ENCODE results near the gene FRYL. TPM values are rescaled to one million over a fixed set of nuclear protein-coding genes. Genes with fewer than 3 reads are reported as not detected.
"Not testable (repeated sequence)": the region's sequence is repeated elsewhere in the genome, so short reads cannot be mapped to it uniquely, and the experiment has no call there.

The FRYL gene
- total and polyA plus RNA-seq, 2 donors (not counting 1 experiment from before 2014, with no cell fraction given), result 20.3 to 61.4 TPM

DNA sequence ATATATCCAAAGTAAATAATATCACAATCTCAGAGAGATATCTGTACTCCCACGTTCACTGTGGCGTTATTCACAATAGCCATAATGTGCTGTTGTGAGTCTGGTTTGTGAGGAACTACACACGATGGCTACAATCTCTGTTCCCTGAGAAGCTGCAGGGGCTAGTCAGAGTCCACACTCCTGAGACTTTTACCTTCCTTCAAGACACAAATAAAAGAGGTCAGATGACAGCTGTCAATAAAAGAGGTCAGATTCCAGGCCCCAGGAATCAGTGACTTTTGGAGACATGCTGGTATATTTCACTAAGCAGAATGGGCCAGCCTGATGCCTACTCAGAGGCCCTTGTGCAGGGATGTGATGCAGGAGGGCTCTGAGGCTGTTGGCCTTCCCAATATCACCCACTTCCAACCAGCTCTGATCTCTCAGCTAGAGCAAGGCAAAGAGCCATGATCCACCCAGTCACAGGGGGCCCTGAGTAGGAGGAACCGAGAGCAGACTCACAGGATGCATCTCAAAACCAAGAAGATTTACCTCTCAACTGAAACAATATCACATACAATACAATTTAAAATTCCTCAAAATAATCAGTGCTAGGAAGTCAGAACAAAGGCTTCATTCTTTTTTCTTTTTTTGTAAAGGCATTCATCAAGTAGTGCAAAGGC lies 13.8 kb downstream of the FRYL start:
- H3K9ac ChIP-seq (ENCODE audit: insufficient read depth, low read length), result no peak overlapping the region
- H3K4me1 ChIP-seq (ENCODE audit: control insufficient read depth, extremely low read depth, insufficient read depth, low read length), result no peaks in the 10 kb centered on the region
- no peak overlapping the region for H3K4me3 ChIP-seq (replicated peaks in 1 of 4; ENCODE audit: control extremely low read depth in 1 of 4, insufficient read depth in 1 of 4, low read depth in 3 of 4, low read length in 4 of 4)
- H3K4me2 ChIP-seq (ENCODE audit: extremely low read depth, insufficient read depth, low read length), result no peak overlapping the region
- no peaks in the 10 kb centered on the region for H3K9me3 ChIP-seq (ENCODE audit: control insufficient read depth, insufficient read depth, low read depth, low read length)
- no peak for DNase-seq (ENCODE audit: low read depth in 2 of 2)
- H2AFZ ChIP-seq (ENCODE audit: low read length), result no peak overlapping the region
- H4K20me1 ChIP-seq (ENCODE audit: control insufficient read depth, extremely low read depth, insufficient read depth, low read length), result no peaks in the 10 kb centered on the region
- H3K27me3 ChIP-seq (ENCODE audit: control insufficient read depth, insufficient read depth, low read length), result no peaks in the 10 kb centered on the region
- H3K36me3 ChIP-seq (ENCODE audit: control insufficient read depth, insufficient read depth, low read length), result no peaks in the 10 kb centered on the region
- H3K27ac ChIP-seq (ENCODE audit: insufficient read depth, low read length), result no peak overlapping the region
- TF ChIP-seq EZH2 (IDR thresholded peaks at IDR 0.05; ENCODE audit: low read length, missing control alignments), result no peak
- TF ChIP-seq, protein P1, sequence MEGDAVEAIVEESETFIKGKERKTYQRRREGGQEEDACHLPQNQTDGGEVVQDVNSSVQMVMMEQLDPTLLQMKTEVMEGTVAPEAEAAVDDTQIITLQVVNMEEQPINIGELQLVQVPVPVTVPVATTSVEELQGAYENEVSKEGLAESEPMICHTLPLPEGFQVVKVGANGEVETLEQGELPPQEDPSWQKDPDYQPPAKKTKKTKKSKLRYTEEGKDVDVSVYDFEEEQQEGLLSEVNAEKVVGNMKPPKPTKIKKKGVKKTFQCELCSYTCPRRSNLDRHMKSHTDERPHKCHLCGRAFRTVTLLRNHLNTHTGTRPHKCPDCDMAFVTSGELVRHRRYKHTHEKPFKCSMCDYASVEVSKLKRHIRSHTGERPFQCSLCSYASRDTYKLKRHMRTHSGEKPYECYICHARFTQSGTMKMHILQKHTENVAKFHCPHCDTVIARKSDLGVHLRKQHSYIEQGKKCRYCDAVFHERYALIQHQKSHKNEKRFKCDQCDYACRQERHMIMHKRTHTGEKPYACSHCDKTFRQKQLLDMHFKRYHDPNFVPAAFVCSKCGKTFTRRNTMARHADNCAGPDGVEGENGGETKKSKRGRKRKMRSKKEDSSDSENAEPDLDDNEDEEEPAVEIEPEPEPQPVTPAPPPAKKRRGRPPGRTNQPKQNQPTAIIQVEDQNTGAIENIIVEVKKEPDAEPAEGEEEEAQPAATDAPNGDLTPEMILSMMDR (conservative IDR thresholded peaks at IDR 0.05 in 1 of 2, IDR thresholded peaks at IDR 0.05 in 1 of 2; ENCODE audit: low read depth in 1 of 2, low read length in 2 of 2), result no peak
- H3K79me2 ChIP-seq (ENCODE audit: control insufficient read depth, insufficient read depth, low read length), result peaks cover 75% of the 10 kb centered on the region

DNA sequence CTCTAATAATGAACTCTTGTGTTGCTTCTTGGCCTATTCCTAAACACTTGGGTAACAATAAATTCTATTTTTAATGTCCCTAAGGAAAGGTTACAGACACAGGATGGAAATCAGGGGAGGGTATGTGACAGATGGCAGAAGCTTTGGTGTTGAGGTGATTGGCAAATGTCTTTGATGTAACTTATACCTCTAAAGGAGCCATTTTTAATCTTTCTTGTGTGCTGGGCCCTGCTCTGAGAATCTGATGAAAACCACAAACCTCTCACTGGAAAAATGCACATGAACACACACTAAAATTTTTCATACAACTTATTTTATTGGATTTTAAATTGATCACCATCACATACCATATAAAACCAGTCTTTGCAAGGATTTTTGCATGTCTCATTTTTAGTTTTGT lies 17.7 kb downstream of the FRYL start:
- no peak for DNase-seq (ENCODE audit: low read depth in 2 of 2)
- Histone ChIP-seq H3K4me1 (ENCODE audit: control insufficient read depth, extremely low read depth, insufficient read depth, low read length) (no peaks in the 10 kb centered on the region), H3K9ac (ENCODE audit: insufficient read depth, low read length) (no peak overlapping the region), H3K79me2 (ENCODE audit: control insufficient read depth, insufficient read depth, low read length) (peaks cover 50% of the 10 kb centered on the region), H3K4me2 (ENCODE audit: extremely low read depth, insufficient read depth, low read length) (no peak overlapping the region), H3K9me3 (ENCODE audit: control insufficient read depth, insufficient read depth, low read depth, low read length) (no peaks in the 10 kb centered on the region), H3K27ac (ENCODE audit: insufficient read depth, low read length) (no peak overlapping the region), H3K36me3 (ENCODE audit: control insufficient read depth, insufficient read depth, low read length) (no peaks in the 10 kb centered on the region), H3K27me3 (ENCODE audit: control insufficient read depth, insufficient read depth, low read length) (no peaks in the 10 kb centered on the region), H2AFZ (ENCODE audit: low read length) (no peak overlapping the region), H3K4me3 (replicated peaks in 1 of 4; ENCODE audit: control extremely low read depth in 1 of 4, insufficient read depth in 1 of 4, low read depth in 3 of 4, low read length in 4 of 4) (no peak overlapping the region), H4K20me1 (ENCODE audit: control insufficient read depth, extremely low read depth, insufficient read depth, low read length) (no peaks in the 10 kb centered on the region)
- no peak for TF ChIP-seq EZH2 (IDR thresholded peaks at IDR 0.05; ENCODE audit: low read length, missing control alignments)
- TF ChIP-seq, protein P1 (conservative IDR thresholded peaks at IDR 0.05 in 1 of 2, IDR thresholded peaks at IDR 0.05 in 1 of 2; ENCODE audit: low read depth in 1 of 2, low read length in 2 of 2), result no peak

DNA sequence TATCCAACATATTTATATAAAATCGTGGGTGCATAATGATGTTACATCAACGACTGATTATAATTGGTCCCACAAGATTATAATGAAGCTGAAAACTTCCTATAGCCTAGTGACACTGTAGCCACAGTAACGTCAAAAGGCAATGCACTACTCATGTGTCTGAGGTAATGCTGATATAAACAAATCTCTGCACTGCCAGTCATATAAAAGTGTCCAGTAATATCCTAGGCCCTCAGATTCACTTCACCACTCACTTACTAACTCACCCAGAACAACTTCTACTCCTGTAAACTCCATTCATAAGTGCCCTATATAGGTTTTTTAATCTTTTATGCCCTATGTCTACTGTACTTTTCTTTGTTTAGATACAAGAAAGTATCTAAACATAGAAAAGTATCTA lies 18.8 kb downstream of the FRYL start:
- no peak overlapping the region for H3K4me3 ChIP-seq (replicated peaks in 1 of 4; ENCODE audit: control extremely low read depth in 1 of 4, insufficient read depth in 1 of 4, low read depth in 3 of 4, low read length in 4 of 4)
- H4K20me1 ChIP-seq (ENCODE audit: control insufficient read depth, extremely low read depth, insufficient read depth, low read length), result no peaks in the 10 kb centered on the region
- peaks cover 45% of the 10 kb centered on the region for H3K79me2 ChIP-seq (ENCODE audit: control insufficient read depth, insufficient read depth, low read length)
- no peaks in the 10 kb centered on the region for H3K9me3 ChIP-seq (ENCODE audit: control insufficient read depth, insufficient read depth, low read depth, low read length)
- no peaks in the 10 kb centered on the region for H3K36me3 ChIP-seq (ENCODE audit: control insufficient read depth, insufficient read depth, low read length)
- no peak for DNase-seq (ENCODE audit: low read depth in 2 of 2)
- TF ChIP-seq, protein P1 (conservative IDR thresholded peaks at IDR 0.05 in 1 of 2, IDR thresholded peaks at IDR 0.05 in 1 of 2; ENCODE audit: low read depth in 1 of 2, low read length in 2 of 2), result no peak
- no peak for TF ChIP-seq EZH2 (IDR thresholded peaks at IDR 0.05; ENCODE audit: low read length, missing control alignments)
- H3K27ac ChIP-seq (ENCODE audit: insufficient read depth, low read length), result no peak overlapping the region
- no peak overlapping the region for H2AFZ ChIP-seq (ENCODE audit: low read length)
- no peaks in the 10 kb centered on the region for H3K4me1 ChIP-seq (ENCODE audit: control insufficient read depth, extremely low read depth, insufficient read depth, low read length)
- no peak overlapping the region for H3K9ac ChIP-seq (ENCODE audit: insufficient read depth, low read length)
- H3K4me2 ChIP-seq (ENCODE audit: extremely low read depth, insufficient read depth, low read length), result no peak overlapping the region
- H3K27me3 ChIP-seq (ENCODE audit: control insufficient read depth, insufficient read depth, low read length), result no peaks in the 10 kb centered on the region

DNA sequence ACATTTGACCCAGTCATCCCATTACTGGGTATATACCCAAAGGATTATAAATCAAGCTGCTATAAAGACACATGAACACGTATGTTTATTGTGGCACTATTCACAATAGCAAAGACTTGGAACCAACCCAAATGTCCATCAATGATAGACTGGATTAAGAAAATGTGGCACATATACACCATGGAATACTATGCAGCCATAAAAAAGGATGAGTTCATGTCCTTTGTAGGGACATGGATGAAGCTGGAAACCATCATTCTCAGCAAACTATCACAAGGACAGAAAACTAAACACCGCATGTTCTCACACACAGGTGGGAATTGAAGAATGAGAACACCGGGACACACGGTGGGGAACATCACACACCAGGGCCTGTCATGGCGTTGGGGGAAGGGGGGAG lies 21.4 kb downstream of the FRYL start:
- not testable (repeated sequence) for H3K9me3 ChIP-seq (ENCODE audit: control insufficient read depth, insufficient read depth, low read depth, low read length); H4K20me1 ChIP-seq (ENCODE audit: control insufficient read depth, extremely low read depth, insufficient read depth, low read length)

More for the DNA sequence above, 21.4 kb downstream of the FRYL start:
- H3K4me2 ChIP-seq (ENCODE audit: extremely low read depth, insufficient read depth, low read length); H3K9ac ChIP-seq (ENCODE audit: insufficient read depth, low read length); H3K27me3 ChIP-seq (ENCODE audit: control insufficient read depth, insufficient read depth, low read length); DNase-seq (ENCODE audit: low read depth in 2 of 2); H3K36me3 ChIP-seq (ENCODE audit: control insufficient read depth, insufficient read depth, low read length); H2AFZ ChIP-seq (ENCODE audit: low read length); H3K4me1 ChIP-seq (ENCODE audit: control insufficient read depth, extremely low read depth, insufficient read depth, low read length); H3K27ac ChIP-seq (ENCODE audit: insufficient read depth, low read length); H3K4me3 ChIP-seq (replicated peaks in 1 of 4; ENCODE audit: control extremely low read depth in 1 of 4, insufficient read depth in 1 of 4, low read depth in 3 of 4, low read length in 4 of 4): not testable (repeated sequence)
- H3K79me2 ChIP-seq (ENCODE audit: control insufficient read depth, insufficient read depth, low read length), result peaks cover 32% of the 10 kb centered on the region

All from fibroblast of lung (primary cell).